Measurements from ENCODE around the gene LCA5.
"Not testable (repeated sequence)": the region's sequence is repeated elsewhere in the genome, so short reads cannot be mapped to it uniquely, and the experiment has no call there.

LCA5 gene

DNA sequence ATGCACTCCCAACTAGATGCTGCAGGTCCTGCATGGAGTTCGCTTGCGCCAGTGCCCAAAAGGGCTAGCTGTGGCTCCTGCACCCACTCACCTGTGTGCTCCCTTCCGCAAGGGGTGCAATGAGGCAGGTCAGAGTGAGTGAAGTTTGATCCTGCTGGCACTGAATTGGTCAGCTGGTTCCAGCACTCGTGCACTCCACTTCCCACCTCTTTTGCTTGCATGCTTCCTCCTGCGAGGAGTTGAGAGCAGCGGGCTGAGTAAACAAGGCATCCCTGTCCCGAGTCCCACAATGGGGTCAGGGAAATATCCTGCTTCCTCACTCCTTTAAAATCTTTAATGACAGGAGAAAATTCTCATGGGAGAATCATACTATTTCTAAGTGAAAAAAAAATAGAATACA lies 86.2 kb downstream of the LCA5 start:
- no peak overlapping the region for H3K27ac ChIP-seq (ENCODE audit: low read depth, low read length)
- H3K79me2 ChIP-seq (ENCODE audit: control insufficient read depth, low read length) = no peaks in the 10 kb centered on the region
- no peak overlapping the region for H3K4me3 ChIP-seq (ENCODE audit: low read length)
- no peaks in the 10 kb centered on the region for H3K9me3 ChIP-seq (ENCODE audit: control insufficient read depth, insufficient read depth, low read length)
- H3F3A ChIP-seq (ENCODE audit: control insufficient read depth, insufficient read depth) = no peaks in the 10 kb centered on the region
- H3K27me3 ChIP-seq (ENCODE audit: control insufficient read depth, low read length) = no peaks in the 10 kb centered on the region
- H4K20me1 ChIP-seq (ENCODE audit: control insufficient read depth, insufficient read depth, low read depth, low read length) = no peaks in the 10 kb centered on the region
- no peaks in the 10 kb centered on the region for H3K4me1 ChIP-seq (ENCODE audit: control insufficient read depth, low read length)
- H3K9me2 ChIP-seq (replicated peaks; ENCODE audit: control insufficient read depth, low read length) = no peaks in the 10 kb centered on the region
- H3K4me2 ChIP-seq (ENCODE audit: low read length) = no peak overlapping the region
- no peaks in the 10 kb centered on the region for H3K36me3 ChIP-seq (ENCODE audit: control insufficient read depth, low read length)
- TF ChIP-seq, protein P1, sequence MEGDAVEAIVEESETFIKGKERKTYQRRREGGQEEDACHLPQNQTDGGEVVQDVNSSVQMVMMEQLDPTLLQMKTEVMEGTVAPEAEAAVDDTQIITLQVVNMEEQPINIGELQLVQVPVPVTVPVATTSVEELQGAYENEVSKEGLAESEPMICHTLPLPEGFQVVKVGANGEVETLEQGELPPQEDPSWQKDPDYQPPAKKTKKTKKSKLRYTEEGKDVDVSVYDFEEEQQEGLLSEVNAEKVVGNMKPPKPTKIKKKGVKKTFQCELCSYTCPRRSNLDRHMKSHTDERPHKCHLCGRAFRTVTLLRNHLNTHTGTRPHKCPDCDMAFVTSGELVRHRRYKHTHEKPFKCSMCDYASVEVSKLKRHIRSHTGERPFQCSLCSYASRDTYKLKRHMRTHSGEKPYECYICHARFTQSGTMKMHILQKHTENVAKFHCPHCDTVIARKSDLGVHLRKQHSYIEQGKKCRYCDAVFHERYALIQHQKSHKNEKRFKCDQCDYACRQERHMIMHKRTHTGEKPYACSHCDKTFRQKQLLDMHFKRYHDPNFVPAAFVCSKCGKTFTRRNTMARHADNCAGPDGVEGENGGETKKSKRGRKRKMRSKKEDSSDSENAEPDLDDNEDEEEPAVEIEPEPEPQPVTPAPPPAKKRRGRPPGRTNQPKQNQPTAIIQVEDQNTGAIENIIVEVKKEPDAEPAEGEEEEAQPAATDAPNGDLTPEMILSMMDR (IDR thresholded peaks at IDR 0.05; ENCODE audit: low read depth, low read length, poor library complexity, severe bottlenecking) = no peak
- no peak for TF ChIP-seq EZH2phosphoT487 (IDR thresholded peaks at IDR 0.05; ENCODE audit: borderline replicate concordance, low read length)

DNA sequence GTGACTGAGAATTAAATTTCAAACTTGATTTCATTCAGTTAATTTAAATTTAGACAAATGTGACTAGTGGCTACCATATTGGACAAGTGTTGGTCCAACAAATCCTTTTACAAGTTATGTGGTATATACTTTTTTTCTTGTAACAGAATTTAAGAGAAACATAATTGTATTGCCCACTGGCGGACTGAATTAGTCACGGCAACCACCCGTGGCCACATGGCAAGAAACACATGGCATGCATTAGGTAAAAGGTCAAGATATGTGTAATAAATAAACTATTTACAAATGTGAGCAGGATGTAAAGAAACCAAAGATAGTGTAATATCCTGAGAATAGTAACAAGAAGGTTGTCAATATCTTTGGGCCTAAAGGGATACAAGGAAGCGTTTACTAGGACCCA lies 91.2 kb downstream of the LCA5 start:
- no peak overlapping the region for H3K4me3 ChIP-seq (ENCODE audit: low read length)
- H3F3A ChIP-seq (ENCODE audit: control insufficient read depth, insufficient read depth) = no peaks in the 10 kb centered on the region
- H4K20me1 ChIP-seq (ENCODE audit: control insufficient read depth, insufficient read depth, low read depth, low read length) = no peaks in the 10 kb centered on the region
- H3K79me2 ChIP-seq (ENCODE audit: control insufficient read depth, low read length) = no peaks in the 10 kb centered on the region
- H3K27me3 ChIP-seq (ENCODE audit: control insufficient read depth, low read length) = no peaks in the 10 kb centered on the region
- no peak for TF ChIP-seq EZH2phosphoT487 (IDR thresholded peaks at IDR 0.05; ENCODE audit: borderline replicate concordance, low read length)
- TF ChIP-seq, protein P1 (IDR thresholded peaks at IDR 0.05; ENCODE audit: low read depth, low read length, poor library complexity, severe bottlenecking) = no peak
- H3K27ac ChIP-seq (ENCODE audit: low read depth, low read length) = no peak overlapping the region
- no peaks in the 10 kb centered on the region for H3K36me3 ChIP-seq (ENCODE audit: control insufficient read depth, low read length)
- H3K4me1 ChIP-seq (ENCODE audit: control insufficient read depth, low read length) = no peaks in the 10 kb centered on the region
- H3K9me3 ChIP-seq (ENCODE audit: control insufficient read depth, insufficient read depth, low read length) = no peaks in the 10 kb centered on the region; the same call in 1 of the 2 replicates
- no peak overlapping the region for H3K4me2 ChIP-seq (ENCODE audit: low read length)
- H3K9me2 ChIP-seq (replicated peaks; ENCODE audit: control insufficient read depth, low read length) = no peaks in the 10 kb centered on the region

DNA sequence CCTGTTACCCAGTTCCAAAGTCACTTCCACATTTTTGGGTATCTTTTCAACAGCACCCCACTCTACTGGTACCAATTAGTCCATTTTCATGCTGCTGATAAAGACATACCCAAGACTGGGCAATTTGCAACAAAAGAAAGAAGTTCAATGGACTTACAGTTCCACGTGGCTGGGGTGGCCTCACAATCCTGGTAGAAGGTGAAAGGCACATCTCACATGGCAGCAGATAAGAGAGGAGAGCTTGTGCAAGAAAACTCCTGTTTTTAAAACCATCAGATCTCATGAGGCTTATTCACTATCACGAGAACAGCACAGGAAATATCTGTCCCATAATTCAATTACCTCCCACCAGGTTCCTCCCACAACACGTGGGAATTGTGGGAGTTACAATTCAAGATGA lies 93.4 kb downstream of the LCA5 start:
- H3K4me1 ChIP-seq (ENCODE audit: control insufficient read depth, low read length); H3K27ac ChIP-seq (ENCODE audit: low read depth, low read length); H3F3A ChIP-seq (ENCODE audit: control insufficient read depth, insufficient read depth); H3K36me3 ChIP-seq (ENCODE audit: control insufficient read depth, low read length); H3K9me2 ChIP-seq (replicated peaks; ENCODE audit: control insufficient read depth, low read length); H3K79me2 ChIP-seq (ENCODE audit: control insufficient read depth, low read length); H3K27me3 ChIP-seq (ENCODE audit: control insufficient read depth, low read length); H3K9me3 ChIP-seq (ENCODE audit: control insufficient read depth, insufficient read depth, low read length); H3K4me2 ChIP-seq (ENCODE audit: low read length); H4K20me1 ChIP-seq (ENCODE audit: control insufficient read depth, insufficient read depth, low read depth, low read length); H3K4me3 ChIP-seq (ENCODE audit: low read length): not testable (repeated sequence)

DNA sequence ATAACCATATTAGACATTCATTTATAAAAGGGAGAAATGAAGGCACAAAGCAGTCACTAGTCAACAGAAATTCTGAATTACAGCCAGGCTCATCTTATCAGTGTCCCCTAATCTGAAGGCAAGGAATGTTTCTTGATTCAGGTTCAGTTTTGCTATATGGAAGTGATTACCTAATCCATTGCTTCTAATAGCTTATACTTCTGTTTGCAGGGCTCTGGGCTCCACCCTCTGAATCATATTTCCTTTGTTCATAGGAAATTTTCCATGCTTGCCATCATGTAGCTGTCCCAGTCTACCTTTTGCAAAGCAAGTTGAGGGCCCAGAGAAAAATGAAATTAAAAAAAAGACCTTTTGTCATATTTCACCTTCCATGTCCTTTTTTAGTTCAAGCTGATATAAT lies 96.0 kb downstream of the LCA5 start:
- no peaks in the 10 kb centered on the region; the same call in 1 of the 2 replicates for H3K9me3 ChIP-seq (ENCODE audit: control insufficient read depth, insufficient read depth, low read length)
- H3K4me1 ChIP-seq (ENCODE audit: control insufficient read depth, low read length) = no peaks in the 10 kb centered on the region
- H3K9me2 ChIP-seq (replicated peaks; ENCODE audit: control insufficient read depth, low read length) = no peaks in the 10 kb centered on the region
- no peaks in the 10 kb centered on the region for H4K20me1 ChIP-seq (ENCODE audit: control insufficient read depth, insufficient read depth, low read depth, low read length)
- H3K27ac ChIP-seq (ENCODE audit: low read depth, low read length) = no peak overlapping the region
- no peaks in the 10 kb centered on the region for H3K79me2 ChIP-seq (ENCODE audit: control insufficient read depth, low read length)
- H3K4me2 ChIP-seq (ENCODE audit: low read length) = no peak overlapping the region
- H3K4me3 ChIP-seq (ENCODE audit: low read length) = no peak overlapping the region
- no peaks in the 10 kb centered on the region for H3F3A ChIP-seq (ENCODE audit: control insufficient read depth, insufficient read depth)
- no peaks in the 10 kb centered on the region for H3K27me3 ChIP-seq (ENCODE audit: control insufficient read depth, low read length)
- H3K36me3 ChIP-seq (ENCODE audit: control insufficient read depth, low read length) = no peaks in the 10 kb centered on the region
- TF ChIP-seq, protein P1 (IDR thresholded peaks at IDR 0.05; ENCODE audit: low read depth, low read length, poor library complexity, severe bottlenecking) = no peak
- TF ChIP-seq EZH2phosphoT487 (IDR thresholded peaks at IDR 0.05; ENCODE audit: borderline replicate concordance, low read length) = no peak
